ENCODE data around the gene COMMD1. TPM values are rescaled to one million over a fixed set of nuclear protein-coding genes. Genes with fewer than 3 reads are reported as not detected.

Gene COMMD1
- total RNA-seq, 1 experiment from 2014 or later = 41.4 TPM

- intact Hi-C loops (cut with micrococcal nuclease; ENCODE audit: unreplicated experiment) = no loop called here
- CTCF ChIA-PET = no interaction called here
- TF ChIP-seq, protein P1, sequence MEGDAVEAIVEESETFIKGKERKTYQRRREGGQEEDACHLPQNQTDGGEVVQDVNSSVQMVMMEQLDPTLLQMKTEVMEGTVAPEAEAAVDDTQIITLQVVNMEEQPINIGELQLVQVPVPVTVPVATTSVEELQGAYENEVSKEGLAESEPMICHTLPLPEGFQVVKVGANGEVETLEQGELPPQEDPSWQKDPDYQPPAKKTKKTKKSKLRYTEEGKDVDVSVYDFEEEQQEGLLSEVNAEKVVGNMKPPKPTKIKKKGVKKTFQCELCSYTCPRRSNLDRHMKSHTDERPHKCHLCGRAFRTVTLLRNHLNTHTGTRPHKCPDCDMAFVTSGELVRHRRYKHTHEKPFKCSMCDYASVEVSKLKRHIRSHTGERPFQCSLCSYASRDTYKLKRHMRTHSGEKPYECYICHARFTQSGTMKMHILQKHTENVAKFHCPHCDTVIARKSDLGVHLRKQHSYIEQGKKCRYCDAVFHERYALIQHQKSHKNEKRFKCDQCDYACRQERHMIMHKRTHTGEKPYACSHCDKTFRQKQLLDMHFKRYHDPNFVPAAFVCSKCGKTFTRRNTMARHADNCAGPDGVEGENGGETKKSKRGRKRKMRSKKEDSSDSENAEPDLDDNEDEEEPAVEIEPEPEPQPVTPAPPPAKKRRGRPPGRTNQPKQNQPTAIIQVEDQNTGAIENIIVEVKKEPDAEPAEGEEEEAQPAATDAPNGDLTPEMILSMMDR (conservative IDR thresholded peaks at IDR 0.05; ENCODE audit: low read depth, low read length) = no peak
- TF ChIP-seq EZH2 (IDR thresholded peaks at IDR 0.05; ENCODE audit: borderline replicate concordance, low read depth, low read length, poor library complexity, severe bottlenecking) = no peak
- Histone ChIP-seq H3K27me3 (replicated peaks; ENCODE audit: insufficient read depth, low read depth, low read length, poor library complexity) (no peaks in the 10 kb centered on the region), H3K4me3 (ENCODE audit: low read depth, low read length, poor library complexity, severe bottlenecking) (peak overlapping the region; percentile 74), H3K27ac (ENCODE audit: low read depth, low read length, poor library complexity, severe bottlenecking) (peak overlapping the region; percentile 55), H3K36me3 (ENCODE audit: insufficient read depth, low read length, poor library complexity, severe bottlenecking) (no peaks in the 10 kb centered on the region), H3K9me3 (ENCODE audit: low read depth, low read length, poor library complexity, severe bottlenecking) (no peaks in the 10 kb centered on the region), H3K4me1 (ENCODE audit: insufficient read depth, low read length, poor library complexity, severe bottlenecking) (no peaks in the 10 kb centered on the region)
- POLR2A ChIA-PET (ENCODE audit: low non-redundant PET) = no interaction called here
- BruUV-seq (replicated peaks) = no TSS peak
- no peak for DNase-seq (ENCODE audit: low spot score)
Measured at GRCh38 chr2:61906186-61906470, 654 bp downstream of the COMMD1 start.

- Histone ChIP-seq H3K27me3 (replicated peaks; ENCODE audit: insufficient read depth, low read depth, low read length, poor library complexity) (no peaks in the 10 kb centered on the region), H3K27ac (ENCODE audit: low read depth, low read length, poor library complexity, severe bottlenecking) (no peak overlapping the region), H3K4me1 (ENCODE audit: insufficient read depth, low read length, poor library complexity, severe bottlenecking) (no peaks in the 10 kb centered on the region), H3K9me3 (ENCODE audit: low read depth, low read length, poor library complexity, severe bottlenecking) (no peaks in the 10 kb centered on the region), H3K4me3 (ENCODE audit: low read depth, low read length, poor library complexity, severe bottlenecking) (no peak overlapping the region), H3K36me3 (ENCODE audit: insufficient read depth, low read length, poor library complexity, severe bottlenecking) (no peaks in the 10 kb centered on the region)
- intact Hi-C loops (cut with micrococcal nuclease; ENCODE audit: unreplicated experiment) = no loop called here
- DNase-seq (ENCODE audit: low spot score) = no peak
- TF ChIP-seq, protein P1 (conservative IDR thresholded peaks at IDR 0.05; ENCODE audit: low read depth, low read length) = no peak
- no peak for TF ChIP-seq EZH2 (IDR thresholded peaks at IDR 0.05; ENCODE audit: borderline replicate concordance, low read depth, low read length, poor library complexity, severe bottlenecking)
- ChIA-PET POLR2A (ENCODE audit: low non-redundant PET) (no interaction called here), CTCF (no interaction called here)
- BruUV-seq (replicated peaks) = no TSS peak
Measured at GRCh38 chr2:61909116-61909515, 3.6 kb downstream of the COMMD1 start.

- Histone ChIP-seq H3K4me1 (ENCODE audit: insufficient read depth, low read length, poor library complexity, severe bottlenecking) (no peaks in the 10 kb centered on the region), H3K27ac (ENCODE audit: low read depth, low read length, poor library complexity, severe bottlenecking) (no peak overlapping the region), H3K27me3 (replicated peaks; ENCODE audit: insufficient read depth, low read depth, low read length, poor library complexity) (no peaks in the 10 kb centered on the region), H3K4me3 (ENCODE audit: low read depth, low read length, poor library complexity, severe bottlenecking) (no peak overlapping the region), H3K36me3 (ENCODE audit: insufficient read depth, low read length, poor library complexity, severe bottlenecking) (no peaks in the 10 kb centered on the region), H3K9me3 (ENCODE audit: low read depth, low read length, poor library complexity, severe bottlenecking) (no peaks in the 10 kb centered on the region)
- BruUV-seq (replicated peaks) = no TSS peak
- ChIA-PET POLR2A (ENCODE audit: low non-redundant PET) (no interaction called here), CTCF (interaction anchor here (0.7 kb wide), 1 partner anchor 491 kb away, joined by 3 read pairs; no protein-coding TSS in a partner anchor)
- intact Hi-C loops (cut with micrococcal nuclease; ENCODE audit: unreplicated experiment) = no loop called here
- no peak for TF ChIP-seq EZH2 (IDR thresholded peaks at IDR 0.05; ENCODE audit: borderline replicate concordance, low read depth, low read length, poor library complexity, severe bottlenecking)
- TF ChIP-seq, protein P1 (conservative IDR thresholded peaks at IDR 0.05; ENCODE audit: low read depth, low read length) = peak; percentile 45
- peak; percentile 22 for DNase-seq (ENCODE audit: low spot score)
Measured at GRCh38 chr2:61910603-61911002, 5.1 kb downstream of the COMMD1 start.

All from A673 (cell line).